Spleen (tissue), 7 donors: ENCODE measurements around the gene THRSP.

ENCODE experiments used
- POLR2A ChIP-seq, 3 donors: fragments of 450-650 bp; IDR thresholded peaks; one replicate each; pipeline ENCODE4 v1.5.1; 2017; ENCODE audit warnings: antibody characterized with exemption in 3 of 3, mild to moderate bottlenecking in 1 of 3
- POLR2AphosphoS5 ChIP-seq, 3 donors: sonication (generic); formaldehyde crosslinking; IDR thresholded peaks; one replicate each; pipeline ENCODE4 v1.5.1; 2017; ENCODE audit warnings: antibody characterized with exemption in 3 of 3
- TF ChIP-seq, protein P1 (sequence below), 11 experiments: fragments of 200-600 bp in 7 of 11; fragments of 450-650 bp in 4 of 11; sonication (generic) in 4 of 11; IDR thresholded peaks in 8 of 11; conservative IDR thresholded peaks in 3 of 11; 1 replicate in 7 of 11; 2 replicates in 4 of 11; pipeline versions ENCODE4 v1.4.0 to v1.8.0; 2016 to 2021; ENCODE audit warnings: antibody characterized with exemption in 11 of 11, inconsistent platforms in 4 of 11, mild to moderate bottlenecking in 1 of 11
- donor health status: DM: no; HTN: no; CAD: no; lungs with moderate emphysema.
- donor health status: DM: no; HTN: no; CAD: no.
- donor health status: DM: no; HTN: no; CAD: no.

DNA sequence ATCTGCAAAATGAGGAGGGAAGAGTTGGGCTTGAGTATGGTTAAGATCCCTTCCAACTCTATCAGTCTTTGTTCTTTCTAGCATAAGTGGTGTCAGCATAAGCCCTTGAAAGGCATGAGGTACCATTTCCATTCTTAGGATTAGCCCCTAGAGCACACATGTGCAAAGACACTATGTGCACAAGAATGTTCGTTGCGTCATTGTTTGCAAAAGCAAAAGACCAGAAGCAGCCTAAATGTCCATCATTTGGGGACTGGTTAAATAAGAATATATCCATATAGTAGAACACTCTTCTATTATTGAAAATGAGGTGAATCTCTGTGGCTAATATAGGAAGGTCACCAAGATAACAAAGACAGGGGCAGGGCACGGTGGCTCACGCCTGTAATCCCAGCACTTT is 30.6 kb upstream of the THRSP start:
- TF ChIP-seq, protein P1, sequence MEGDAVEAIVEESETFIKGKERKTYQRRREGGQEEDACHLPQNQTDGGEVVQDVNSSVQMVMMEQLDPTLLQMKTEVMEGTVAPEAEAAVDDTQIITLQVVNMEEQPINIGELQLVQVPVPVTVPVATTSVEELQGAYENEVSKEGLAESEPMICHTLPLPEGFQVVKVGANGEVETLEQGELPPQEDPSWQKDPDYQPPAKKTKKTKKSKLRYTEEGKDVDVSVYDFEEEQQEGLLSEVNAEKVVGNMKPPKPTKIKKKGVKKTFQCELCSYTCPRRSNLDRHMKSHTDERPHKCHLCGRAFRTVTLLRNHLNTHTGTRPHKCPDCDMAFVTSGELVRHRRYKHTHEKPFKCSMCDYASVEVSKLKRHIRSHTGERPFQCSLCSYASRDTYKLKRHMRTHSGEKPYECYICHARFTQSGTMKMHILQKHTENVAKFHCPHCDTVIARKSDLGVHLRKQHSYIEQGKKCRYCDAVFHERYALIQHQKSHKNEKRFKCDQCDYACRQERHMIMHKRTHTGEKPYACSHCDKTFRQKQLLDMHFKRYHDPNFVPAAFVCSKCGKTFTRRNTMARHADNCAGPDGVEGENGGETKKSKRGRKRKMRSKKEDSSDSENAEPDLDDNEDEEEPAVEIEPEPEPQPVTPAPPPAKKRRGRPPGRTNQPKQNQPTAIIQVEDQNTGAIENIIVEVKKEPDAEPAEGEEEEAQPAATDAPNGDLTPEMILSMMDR (IDR thresholded peaks at IDR 0.05 in 8 of 11, conservative IDR thresholded peaks at IDR 0.05 in 3 of 11): no peak
- TF ChIP-seq POLR2A (IDR thresholded peaks at IDR 0.05) (no peak), POLR2AphosphoS5 (IDR thresholded peaks at IDR 0.05) (no peak)
